Measurements from ENCODE around the gene ARL15. TPM values are rescaled to one million over a fixed set of nuclear protein-coding genes. Genes with fewer than 3 reads are reported as not detected.

Gene ARL15
- total RNA-seq, 1 donor from 2014 or later = 6.0 TPM

GRCh38 chr5:54288568-54289217, 21.7 kb downstream of the ARL15 start:
- no peak for ATAC-seq
- no peak for DNase-seq (ENCODE audit: low spot score)

GRCh38 chr5:54285686-54286085, 24.7 kb downstream of the ARL15 start:
- DNase-seq (ENCODE audit: low spot score) = no peak
- ATAC-seq = no peak

GRCh38 chr5:54284586-54284985, 25.8 kb downstream of the ARL15 start:
- ATAC-seq = no peak
- no peak for DNase-seq (ENCODE audit: low spot score)

DNA sequence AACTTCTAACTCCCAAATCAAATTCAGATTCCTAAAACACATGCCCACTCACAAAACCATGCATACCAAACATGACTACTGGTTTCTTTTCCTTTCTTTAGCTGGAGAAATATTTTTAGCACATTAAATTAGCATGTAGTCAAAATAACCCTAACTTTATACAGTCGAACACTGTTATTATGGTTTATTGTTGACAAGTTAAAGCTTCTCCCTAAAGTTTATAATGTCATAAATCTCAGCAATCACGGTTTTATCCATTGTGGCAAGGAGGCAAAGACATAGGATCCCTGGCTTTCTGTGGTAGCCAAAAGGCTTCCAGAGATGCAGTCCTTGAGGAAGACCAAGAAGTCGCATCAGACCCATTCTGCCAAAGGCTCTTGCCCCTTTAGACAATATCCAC, 27.5 kb downstream of the ARL15 start:
- no peak for ATAC-seq
- DNase-seq (ENCODE audit: low spot score) = no peak

DNA sequence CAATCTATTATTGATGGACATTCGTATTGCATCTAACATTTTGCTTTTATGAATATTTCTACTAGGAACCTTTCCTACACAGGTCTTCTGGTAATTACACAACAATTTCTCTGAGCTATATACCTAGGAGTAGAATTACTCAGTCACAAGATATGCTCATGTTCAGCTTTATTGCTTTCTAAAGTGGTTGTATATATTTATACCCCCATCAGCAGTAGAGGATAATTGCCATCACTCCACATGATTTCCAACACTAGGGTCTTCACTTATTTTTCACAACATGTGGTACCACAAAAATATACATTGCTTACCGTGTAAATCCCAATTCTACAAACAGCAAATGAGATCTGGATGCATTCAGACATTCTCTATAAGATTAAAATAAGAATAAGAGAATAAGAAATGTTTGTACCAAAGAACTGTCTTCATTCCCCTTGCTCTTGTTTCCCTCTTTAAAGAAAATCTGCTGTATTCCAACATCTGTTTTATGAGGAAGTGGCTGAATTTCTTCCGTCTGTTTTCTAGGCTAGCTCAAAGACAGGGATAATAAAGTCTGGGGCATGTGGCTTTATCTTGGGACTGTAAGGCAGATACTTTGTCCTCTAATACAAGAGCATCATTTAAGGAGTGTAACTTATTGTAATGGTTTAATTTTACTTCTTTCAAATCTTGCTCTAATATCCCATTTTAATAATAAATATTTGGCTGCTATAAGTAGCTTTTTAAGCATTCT, 28.2 kb downstream of the ARL15 start:
- DNase-seq (ENCODE audit: low spot score) (no peak), ATAC-seq (no peak)

GRCh38 chr5:54279960-54280359, 30.4 kb downstream of the ARL15 start:
- no peak for DNase-seq (ENCODE audit: low spot score)
- ATAC-seq = no peak

GRCh38 chr5:54278979-54279717, 31.2 kb downstream of the ARL15 start:
- no peak for ATAC-seq
- no peak for DNase-seq (ENCODE audit: low spot score)

DNA sequence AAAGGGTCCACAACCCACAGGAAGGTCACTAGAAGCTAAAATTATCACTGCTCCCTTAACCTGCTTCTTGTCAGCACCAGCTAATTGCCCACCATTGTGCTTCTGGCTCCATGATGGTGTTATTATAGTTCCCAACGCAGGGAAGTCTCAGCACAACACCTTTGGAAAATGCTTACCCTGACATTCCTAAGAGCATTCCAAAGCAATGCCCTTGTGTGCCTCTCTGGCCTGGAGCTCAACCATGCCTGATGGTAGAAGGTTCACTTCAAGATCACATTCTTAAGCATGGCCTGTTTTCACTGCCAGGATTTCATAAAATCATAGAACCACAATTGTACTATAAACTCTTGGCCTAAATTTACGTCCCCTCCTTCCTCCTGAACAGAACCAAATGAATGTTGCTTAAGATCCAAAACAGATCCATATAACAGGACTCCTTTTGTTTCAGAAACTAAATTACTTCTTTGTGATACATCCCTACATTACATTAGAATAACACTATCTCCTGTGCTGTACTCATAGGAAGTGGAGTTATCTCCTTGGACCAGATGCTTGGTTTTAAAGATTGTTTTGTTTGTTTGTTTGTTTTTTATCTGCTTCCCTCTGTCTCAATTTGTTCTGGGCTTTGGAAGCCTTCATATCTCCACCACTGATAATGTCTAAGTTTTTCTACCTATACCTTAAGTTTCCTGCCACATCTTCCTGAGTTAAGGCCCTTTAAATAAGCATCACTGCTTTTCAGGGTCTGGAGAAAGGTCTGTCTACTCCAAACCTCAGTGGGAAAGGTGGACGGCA, 32.1 kb downstream of the ARL15 start:
- ATAC-seq (no peak), DNase-seq (ENCODE audit: low spot score) (no peak)

DNA sequence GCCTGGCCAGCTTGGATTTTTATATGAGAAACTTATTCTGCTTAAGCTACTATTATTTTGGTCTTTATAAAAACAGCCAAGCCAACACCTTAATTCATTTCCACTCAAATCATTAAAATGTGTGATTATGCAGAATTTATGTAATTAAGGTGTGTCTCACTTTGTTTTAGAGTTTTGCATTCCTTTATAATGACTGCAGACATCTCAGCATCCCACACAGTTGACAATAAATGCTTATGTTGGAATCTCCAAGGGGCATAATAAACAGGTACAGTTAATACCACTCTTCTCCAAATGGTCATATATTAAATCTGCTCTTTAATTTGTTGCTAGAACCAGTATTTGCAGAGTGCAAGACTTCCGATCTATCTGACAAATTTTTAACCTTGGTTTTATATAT, 34.3 kb downstream of the ARL15 start:
- DNase-seq (ENCODE audit: low spot score) (no peak), ATAC-seq (no peak)

DNA sequence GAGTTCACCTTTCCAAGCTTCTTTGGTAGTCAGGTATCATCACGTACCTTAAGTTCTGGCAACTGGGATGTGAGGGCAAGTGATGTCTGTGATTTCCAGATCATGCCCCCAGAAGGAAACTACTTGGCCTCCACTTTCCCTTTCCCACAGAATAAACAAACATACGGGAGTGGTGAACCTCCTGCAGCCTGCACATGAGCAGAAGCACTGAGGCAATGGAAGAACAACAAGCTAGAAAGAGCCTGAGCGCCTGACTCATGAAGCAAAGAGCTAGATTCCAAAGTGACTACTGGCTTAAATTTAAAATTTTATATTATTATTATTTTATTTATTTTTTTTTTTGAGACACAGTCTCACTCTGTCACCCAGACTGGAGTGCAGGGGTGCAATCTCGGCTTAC, 35.0 kb downstream of the ARL15 start:
- DNase-seq (ENCODE audit: low spot score) (no peak), ATAC-seq (no peak)

- ATAC-seq (no peak), DNase-seq (ENCODE audit: low spot score) (no peak)
These were observed 35.4 kb downstream of the ARL15 start for GRCh38 chr5:54274944-54275343.

GRCh38 chr5:54273715-54274114, 36.7 kb downstream of the ARL15 start:
- DNase-seq (ENCODE audit: low spot score) = no peak
- ATAC-seq = no peak

DNA sequence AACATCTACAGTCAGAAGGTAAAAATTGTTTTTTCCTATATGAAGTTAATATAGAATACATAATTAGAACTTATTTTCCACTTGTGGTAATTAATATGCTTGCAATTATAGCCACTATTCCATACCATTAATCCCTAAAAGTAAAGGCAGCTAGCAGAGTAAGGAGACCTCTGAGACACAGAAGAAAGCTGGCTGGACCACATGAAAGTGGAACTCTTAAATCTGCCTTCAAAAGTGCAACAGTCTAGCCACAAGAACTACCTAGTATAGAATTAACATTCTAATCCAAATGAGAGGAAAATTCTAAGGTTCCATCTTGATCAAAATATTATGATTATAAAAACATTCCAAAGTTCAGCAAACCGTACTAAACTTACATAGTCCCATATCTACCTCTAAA, 37.6 kb downstream of the ARL15 start:
- no peak for ATAC-seq
- no peak for DNase-seq (ENCODE audit: low spot score)

- DNase-seq (ENCODE audit: low spot score) (no peak), ATAC-seq (no peak)
These were observed 40.0 kb downstream of the ARL15 start for GRCh38 chr5:54270326-54270725.

GRCh38 chr5:54264574-54264973, 45.8 kb downstream of the ARL15 start:
- no peak for ATAC-seq
- no peak for DNase-seq (ENCODE audit: low spot score)

- DNase-seq (ENCODE audit: low spot score) (no peak), ATAC-seq (no peak)
These were observed 46.9 kb downstream of the ARL15 start for GRCh38 chr5:54263447-54263846.

DNA sequence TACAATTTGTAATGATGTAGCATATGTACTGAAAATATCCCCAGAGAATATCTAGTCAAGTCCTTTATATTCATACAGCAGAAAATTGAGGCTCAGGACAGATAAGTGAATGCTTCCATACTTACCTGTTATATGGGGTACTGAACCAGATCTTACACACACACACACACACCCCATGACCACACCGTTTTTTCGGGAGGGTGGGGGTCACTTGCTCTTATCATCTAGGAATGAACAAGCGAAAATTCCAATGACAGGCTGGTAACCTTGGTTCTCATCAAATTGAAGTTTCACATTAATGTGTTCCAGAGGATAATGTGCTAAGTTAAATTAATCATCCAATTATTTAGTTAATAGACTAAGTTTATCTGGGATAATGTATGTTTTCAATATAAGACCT, 48.8 kb downstream of the ARL15 start:
- DNase-seq (ENCODE audit: low spot score) (no peak), ATAC-seq (no peak)

- no peak for ATAC-seq
These were observed 50.4 kb downstream of the ARL15 start for GRCh38 chr5:54259981-54260380.

DNA sequence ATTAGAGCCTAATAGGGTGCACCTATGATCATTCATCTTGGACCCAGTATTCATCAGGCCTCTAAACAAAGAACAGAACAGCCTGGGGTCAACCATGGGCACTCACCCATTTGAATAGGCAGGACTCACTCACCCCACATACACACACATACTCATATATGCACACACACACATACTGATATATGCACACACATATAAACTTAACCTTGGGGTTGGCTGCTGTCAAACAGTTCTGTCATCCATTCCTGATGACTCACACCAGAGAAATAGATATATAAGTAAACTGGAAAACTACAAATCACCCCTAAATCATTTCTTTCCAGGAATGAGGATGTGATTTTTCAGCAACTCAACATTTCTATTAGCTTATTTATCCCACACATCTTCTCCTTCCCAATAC, 51.3 kb downstream of the ARL15 start:
- ATAC-seq = no peak

More at GRCh38 chr5:54259981-54260380, 50.4 kb downstream of the ARL15 start:
- no peak for DNase-seq (ENCODE audit: low spot score)

GRCh38 chr5:54257366-54258118, 52.8 kb downstream of the ARL15 start:
- ATAC-seq (peak; percentile 42), DNase-seq (ENCODE audit: low spot score) (no peak)

More for the DNA sequence above, 51.3 kb downstream of the ARL15 start:
- no peak for DNase-seq (ENCODE audit: low spot score)

All from left lobe of liver (tissue), 2 donors.